Measurements from ENCODE around the gene NFKBIE. TPM values are rescaled to one million over a fixed set of nuclear protein-coding genes. Genes with fewer than 3 reads are reported as not detected.
A peak's percentile ranks its signal among the peaks of the same experiment; 100 is the strongest.

The NFKBIE gene
- total and polyA plus RNA-seq, 2 of the 13 experiments (the other 11 are each of a cell fraction or from before 2014, with no cell fraction given): 6.7 to 14.5 TPM

- TF ChIP-seq JDP2 (CRISPR knock-in tag; IDR thresholded peaks at IDR 0.05; ENCODE audit: borderline replicate concordance) (peak; percentile 59; the same call in 1 of the 2 replicates), ZNF232 (CRISPR knock-in tag; IDR thresholded peaks at IDR 0.05; ENCODE audit: borderline replicate concordance) (peak; percentile 86; the same call in 1 of the 2 replicates), XRCC5 (optimal IDR thresholded peaks at IDR 0.05; ENCODE audit: low read length) (no peak), ZNF782 (CRISPR knock-in tag; IDR thresholded peaks at IDR 0.05; ENCODE audit: borderline replicate concordance) (0 out of 2 replicates have a peak, but pooled peaks have one; percentile 3), DNMT3B (CRISPR knock-in tag; conservative IDR thresholded peaks at IDR 0.05) (peak; percentile 87; the same call in 1 of the 2 replicates), ZNF710 (CRISPR knock-in tag; IDR thresholded peaks at IDR 0.05; ENCODE audit: borderline replicate concordance) (no peak), MNT (IDR thresholded peaks at IDR 0.05) (no peak), ZNF329 (CRISPR knock-in tag; IDR thresholded peaks at IDR 0.05; ENCODE audit: low read depth) (peak; percentile 60; the same call in 1 of the 2 replicates), RELA (CRISPR knock-in tag; IDR thresholded peaks at IDR 0.05) (no peak), WIZ (CRISPR knock-in tag; IDR thresholded peaks at IDR 0.05) (no peak), POGZ (CRISPR knock-in tag; IDR thresholded peaks at IDR 0.05) (peak; percentile 78), ZNF207 (IDR thresholded peaks at IDR 0.05; ENCODE audit: borderline replicate concordance) (0 out of 2 replicates have a peak, but pooled peaks have one; percentile 22), SNAPC2 (CRISPR knock-in tag; IDR thresholded peaks at IDR 0.05) (no peak; the same call in none of the 2 replicates), ISL2 (CRISPR knock-in tag; IDR thresholded peaks at IDR 0.05) (peak; percentile 81), RARA (CRISPR knock-in tag; IDR thresholded peaks at IDR 0.05) (peak; percentile 55), ZNF557 (CRISPR knock-in tag; IDR thresholded peaks at IDR 0.05) (peak; percentile 98), ELF3 (CRISPR knock-in tag; IDR thresholded peaks at IDR 0.05) (no peak), TIGD3 (CRISPR knock-in tag; IDR thresholded peaks at IDR 0.05; ENCODE audit: borderline replicate concordance) (no peak; the same call in 1 of the 2 replicates), ATF2 (CRISPR knock-in tag; IDR thresholded peaks at IDR 0.05) (peak; percentile 93), GLI4 (CRISPR knock-in tag; IDR thresholded peaks at IDR 0.05; ENCODE audit: borderline replicate concordance) (no peak), RNF219 (CRISPR knock-in tag; IDR thresholded peaks at IDR 0.05) (no peak; the same call in 1 of the 2 replicates)
These were observed 18.6 kb downstream of the NFKBIE start, which contains the start of gene HSP90AB1 (continued) for GRCh38 chr6:44246663-44247337.

Data from HepG2 (cell line).